NCI-H774 (cell line): ENCODE measurements around the gene FAF1.
"Not testable (repeated sequence)": the region's sequence is repeated elsewhere in the genome, so short reads cannot be mapped to it uniquely, and the experiment has no call there.

ENCODE experiments used
- DNase-seq: peaks from one replicate; lab custom pipeline; 2025; lab: John Stamatoyannopoulos, UW

The FAF1 gene

DNA sequence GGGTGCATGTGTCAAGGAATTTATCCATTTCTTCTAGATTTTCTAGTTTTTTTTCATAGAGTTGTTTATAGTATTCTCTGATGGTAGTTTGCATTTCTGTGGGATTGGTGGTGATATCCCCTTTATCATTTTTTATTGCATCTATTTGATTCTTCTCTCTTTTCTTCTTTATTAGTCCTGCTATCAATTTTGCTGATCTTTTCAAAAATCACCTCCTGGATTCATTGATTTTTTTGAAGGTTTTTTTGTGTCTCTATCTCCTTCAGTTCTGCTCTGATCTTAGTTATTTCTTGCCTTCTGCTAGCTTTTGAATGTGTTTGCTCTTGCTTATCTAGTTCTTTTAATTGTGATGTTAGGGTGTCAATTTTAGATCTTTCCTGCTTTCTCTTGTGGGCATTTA is 52.5 kb downstream of the FAF1 start:
- not testable (repeated sequence) for DNase-seq

DNA sequence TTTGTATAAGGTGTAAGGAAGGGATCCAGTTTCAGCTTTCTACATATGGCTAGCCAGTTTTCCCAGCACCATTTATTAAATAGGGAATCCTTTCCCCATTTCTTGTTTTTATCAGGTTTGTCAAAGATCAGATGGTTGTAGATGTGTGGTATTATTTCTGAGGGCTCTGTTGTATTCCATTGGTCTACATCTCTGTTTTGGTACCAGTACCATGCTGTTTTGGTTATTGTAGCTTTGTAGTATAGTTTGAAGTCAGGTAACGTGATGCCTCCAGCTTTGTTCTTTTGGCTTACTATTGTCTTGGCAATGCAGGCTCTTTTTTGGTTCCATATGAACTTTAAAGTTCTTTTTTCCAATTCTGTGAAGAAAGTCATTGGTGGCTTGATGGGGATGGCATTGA is 54.0 kb downstream of the FAF1 start:
- not testable (repeated sequence) for DNase-seq

DNA sequence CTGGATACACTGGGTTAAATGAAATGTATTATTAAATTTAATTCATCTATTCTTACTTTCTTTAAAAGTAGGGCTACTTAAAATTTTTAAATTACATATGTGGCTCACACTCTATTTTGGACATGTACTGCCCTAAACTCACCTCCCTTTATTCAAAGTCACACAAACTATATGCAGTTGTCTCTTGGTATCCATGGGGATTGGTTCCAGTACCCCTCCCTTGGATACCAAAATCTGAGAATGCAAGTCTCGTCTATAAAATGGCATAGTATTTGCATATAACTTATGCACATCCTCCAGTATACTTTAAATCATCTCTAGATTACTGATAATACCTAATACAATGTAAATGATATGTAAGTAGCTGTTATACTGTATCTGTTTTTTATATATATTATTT is 57.6 kb downstream of the FAF1 start:
- no peak for DNase-seq

- no peak for DNase-seq
Measured at GRCh38 chr1:50901872-50902271, 58.2 kb downstream of the FAF1 start.

DNA sequence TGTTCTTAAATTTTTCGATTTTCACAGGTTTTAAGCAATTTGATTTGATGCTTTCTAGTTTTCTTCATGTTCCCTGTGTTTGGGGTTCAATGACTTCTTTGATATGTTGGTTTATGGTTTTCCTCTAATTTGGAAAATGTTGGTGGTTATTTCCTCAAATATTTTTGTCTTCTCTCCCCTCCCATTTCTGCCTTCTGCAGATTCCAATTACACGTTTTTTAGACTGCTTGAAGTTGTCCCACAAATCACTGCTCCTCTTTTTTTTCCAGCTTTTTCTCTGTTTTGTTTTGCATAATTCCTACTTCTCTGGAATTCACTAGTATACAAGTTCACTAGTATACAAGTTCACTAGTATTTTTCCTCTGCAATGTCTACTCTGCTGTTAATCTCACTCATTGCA is 61.3 kb downstream of the FAF1 start:
- no peak for DNase-seq

DNA sequence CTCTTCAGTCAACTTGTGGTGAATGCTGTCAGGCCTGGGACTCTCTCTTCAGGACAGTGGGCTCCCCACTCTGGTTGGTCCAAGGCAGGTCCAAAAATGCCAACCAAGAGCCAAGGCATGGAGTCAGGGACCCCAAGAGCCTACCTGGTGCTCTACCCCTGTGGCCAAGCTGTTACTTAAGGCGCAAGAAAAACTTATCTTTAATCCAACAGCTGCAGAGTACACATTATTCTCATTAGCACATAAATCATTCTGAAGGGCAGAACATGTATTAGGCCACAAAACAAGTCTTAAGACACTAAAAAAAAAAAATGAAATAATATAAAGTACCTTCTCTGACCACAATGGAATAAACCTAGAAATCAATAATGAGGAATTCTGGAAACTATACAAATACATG is 65.7 kb downstream of the FAF1 start:
- DNase-seq: no peak

DNA sequence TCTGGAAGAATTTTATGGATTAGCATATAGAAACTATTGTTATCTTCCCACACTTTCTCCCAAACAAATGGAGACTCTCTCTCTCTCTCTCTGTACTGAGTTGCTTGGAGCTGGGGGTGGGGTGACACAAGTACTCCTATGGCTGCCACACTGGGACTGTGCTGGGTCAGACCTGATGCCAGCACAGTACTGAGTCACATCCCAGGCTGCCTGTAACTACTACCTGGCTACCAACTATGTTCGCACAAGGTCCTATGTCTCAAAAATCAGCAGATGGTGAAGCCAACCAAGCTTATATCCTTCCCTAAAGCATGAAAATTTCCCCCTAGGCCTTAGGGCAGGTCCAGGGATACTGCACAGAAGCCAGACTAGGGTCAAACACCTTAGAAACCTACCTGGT is 66.6 kb downstream of the FAF1 start:
- no peak for DNase-seq

DNA sequence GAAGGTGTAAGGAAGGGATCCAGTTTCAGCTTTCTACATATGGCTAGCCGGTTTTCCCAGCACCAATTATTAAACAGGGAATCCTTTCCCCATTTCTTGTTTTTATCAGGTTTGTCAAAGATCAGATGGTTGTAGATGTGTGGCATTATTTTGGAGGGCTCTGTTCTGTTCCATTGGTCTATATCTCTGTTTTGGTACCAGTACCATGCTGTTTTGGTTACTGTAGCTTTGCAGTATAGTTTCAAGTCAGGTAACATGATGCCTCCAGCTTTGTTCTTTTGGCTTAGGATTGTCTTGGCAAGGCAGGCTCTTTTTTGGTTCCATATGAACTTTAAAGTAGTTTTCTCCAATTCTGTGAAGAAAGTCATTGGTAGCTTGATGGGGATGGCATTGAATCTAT is 72.5 kb downstream of the FAF1 start:
- DNase-seq: not testable (repeated sequence)

DNA sequence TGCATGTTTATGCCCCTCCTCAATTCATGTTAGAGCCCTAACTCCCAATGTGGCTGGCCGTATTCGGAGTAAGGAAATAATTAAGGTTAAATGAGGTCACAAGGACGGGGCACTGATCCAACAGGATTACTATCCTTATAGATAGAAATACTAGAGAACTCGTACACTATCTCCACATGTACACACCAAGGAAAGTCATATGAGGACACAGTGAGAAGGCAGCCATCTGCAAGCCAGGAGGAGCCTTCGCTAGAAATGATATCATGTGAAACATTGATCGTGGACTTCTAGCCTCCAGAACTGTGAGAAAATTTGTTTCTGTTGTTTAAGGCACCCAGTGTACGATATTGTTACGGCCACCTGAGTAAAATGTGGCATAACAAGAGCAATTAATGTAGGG is 79.7 kb downstream of the FAF1 start:
- DNase-seq: no peak

- DNase-seq: no peak
Measured at GRCh38 chr1:50879137-50879536, 80.9 kb downstream of the FAF1 start.

DNA sequence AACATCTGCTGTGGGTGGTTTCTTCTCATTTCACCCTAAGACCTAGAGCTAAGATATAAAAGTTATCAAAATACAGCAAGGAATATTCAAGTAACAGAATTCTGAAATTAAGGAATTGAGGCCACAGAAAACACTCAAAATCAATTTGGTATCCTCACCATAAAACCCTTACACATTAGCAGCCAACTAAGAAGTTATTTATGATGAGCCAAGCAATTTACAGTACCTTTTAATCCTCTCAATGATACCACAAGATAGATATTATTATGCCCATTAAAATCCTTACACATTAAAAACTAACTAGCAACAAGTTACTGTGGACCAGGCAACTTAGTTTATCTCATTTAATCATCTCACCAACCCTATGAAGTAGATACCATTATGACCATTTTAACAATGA is 81.6 kb downstream of the FAF1 start:
- no peak for DNase-seq

GRCh38 chr1:50877641-50878040 is 82.4 kb downstream of the FAF1 start:
- no peak for DNase-seq

- no peak for DNase-seq
Measured at GRCh38 chr1:50873458-50874187, 86.4 kb downstream of the FAF1 start.

- DNase-seq: not testable (repeated sequence)
Measured at GRCh38 chr1:50864845-50865244, 95.2 kb downstream of the FAF1 start.

- no peak for DNase-seq
Measured at GRCh38 chr1:50861772-50862171, 98.3 kb downstream of the FAF1 start.

DNA sequence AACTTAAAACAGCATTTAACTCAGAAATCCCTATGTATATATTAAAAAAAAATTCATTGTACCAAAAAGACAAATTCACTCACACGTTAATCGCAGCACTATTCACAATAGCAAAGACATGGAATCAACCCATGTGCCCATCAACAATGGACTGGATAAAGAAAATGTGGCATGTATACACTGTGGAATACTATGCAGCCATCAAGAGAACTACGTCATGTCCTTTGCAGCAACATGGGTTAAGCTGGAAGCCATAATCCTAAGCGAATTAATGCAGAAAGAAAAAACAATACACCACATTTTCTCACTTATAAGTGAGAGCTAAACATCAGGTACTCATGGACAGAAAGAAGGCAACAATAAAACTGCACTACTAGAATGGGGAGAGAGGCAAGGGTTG is 99.4 kb downstream of the FAF1 start:
- DNase-seq: no peak

- no peak for DNase-seq
Measured at GRCh38 chr1:50860256-50860655, 99.8 kb downstream of the FAF1 start.

GRCh38 chr1:50859657-50860056 is 100.4 kb downstream of the FAF1 start:
- DNase-seq: no peak

DNA sequence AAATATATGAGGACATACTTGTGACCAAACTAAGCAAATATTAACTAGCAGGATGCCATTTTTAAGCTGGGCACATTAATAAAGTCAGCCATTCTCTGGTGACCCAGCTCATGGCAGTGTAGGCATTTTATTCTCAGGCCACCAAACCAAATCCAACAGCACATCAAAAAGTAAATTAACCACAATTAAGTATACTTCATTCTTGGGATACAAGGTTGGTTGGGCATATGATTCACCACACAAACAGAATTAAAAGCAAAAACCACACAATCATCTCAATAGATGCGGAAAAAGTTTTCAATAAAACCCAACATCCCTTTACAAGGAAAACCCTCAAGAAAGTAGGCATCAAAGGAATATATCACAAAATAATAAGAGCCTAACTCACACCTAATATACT is 101.3 kb downstream of the FAF1 start:
- no peak for DNase-seq

- no peak for DNase-seq
Measured at GRCh38 chr1:50857702-50858101, 102.4 kb downstream of the FAF1 start.

DNA sequence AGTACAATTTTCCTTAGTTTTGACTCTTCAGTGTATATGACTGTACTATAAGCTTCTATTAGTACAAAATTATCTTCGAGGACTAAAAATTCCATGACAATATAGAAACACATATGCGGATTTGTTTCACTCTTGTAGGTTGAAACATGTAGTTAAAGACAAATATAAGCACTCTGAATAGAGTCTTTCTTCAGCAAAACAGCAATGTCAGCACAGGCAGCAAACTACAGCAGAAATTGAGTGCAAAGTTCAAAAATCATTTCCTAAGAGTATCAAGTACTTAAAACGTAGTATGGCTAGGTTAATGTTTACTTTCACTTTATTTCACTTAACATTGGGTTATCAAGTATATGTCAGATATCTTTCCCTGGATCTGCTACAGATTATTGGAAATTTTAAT is 106.7 kb downstream of the FAF1 start:
- DNase-seq: no peak

- no peak for DNase-seq
Measured at GRCh38 chr1:50852889-50853288, 107.2 kb downstream of the FAF1 start.

DNA sequence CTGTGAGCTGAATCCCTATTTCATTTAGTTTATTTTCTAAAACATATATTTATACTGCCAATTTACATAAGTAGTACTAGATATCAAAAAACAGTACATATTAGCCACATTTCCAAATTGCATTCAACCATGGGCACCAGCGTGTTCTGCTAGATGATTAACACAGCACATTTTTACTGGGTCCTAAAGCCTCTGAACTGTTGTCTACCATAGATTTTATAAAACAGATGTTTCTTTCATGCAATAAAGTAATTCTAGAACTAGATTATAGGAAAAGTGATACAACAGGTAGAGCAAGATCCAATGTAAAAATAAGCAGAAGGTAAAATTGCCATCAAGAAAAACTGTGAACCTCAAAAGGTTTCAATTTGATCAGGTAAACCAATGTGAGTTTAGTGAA is 108.6 kb downstream of the FAF1 start:
- no peak for DNase-seq

DNA sequence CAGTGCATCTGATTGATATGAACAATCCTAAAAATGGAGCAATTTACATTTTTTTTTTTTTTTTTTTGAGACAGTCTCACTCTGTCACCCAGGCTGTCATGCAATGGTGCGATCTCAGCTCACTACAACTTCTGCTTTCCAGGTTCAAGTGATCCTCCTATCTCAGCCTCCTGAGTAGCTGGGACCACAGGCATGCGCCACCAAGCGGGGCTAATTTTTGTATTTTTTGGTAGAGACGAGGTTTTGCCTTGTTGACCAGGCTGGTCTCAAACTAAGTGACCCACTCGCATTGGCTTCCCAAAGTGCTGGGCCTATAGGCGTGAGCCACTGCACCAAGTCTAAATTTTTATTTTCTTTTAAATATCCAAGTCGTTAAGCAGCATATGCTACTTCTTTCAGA is 109.0 kb downstream of the FAF1 start:
- no peak for DNase-seq

DNA sequence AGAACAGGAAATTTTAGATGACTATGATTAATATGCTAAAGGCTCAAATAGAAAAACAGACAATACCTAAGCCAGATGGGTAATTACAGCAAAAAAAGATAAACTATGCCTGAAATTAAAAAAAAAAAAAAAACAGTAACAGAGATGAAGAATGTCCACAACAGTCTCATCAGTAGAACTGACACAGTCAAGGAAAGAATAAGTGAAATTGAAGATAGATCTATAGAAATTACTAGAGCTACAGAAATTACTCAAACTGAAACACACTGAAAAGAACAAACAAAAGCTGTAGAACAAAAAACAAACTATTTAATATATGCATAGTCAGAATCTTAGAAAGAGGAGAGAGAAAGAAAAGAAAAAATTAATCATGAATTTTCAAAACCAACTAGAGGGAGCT is 112.8 kb downstream of the FAF1 start:
- no peak for DNase-seq
